ENCODE data around the gene LRP8. TPM values are rescaled to one million over a fixed set of nuclear protein-coding genes. Genes with fewer than 3 reads are reported as not detected.

LRP8 gene
- polyA plus RNA-seq, 1 donor (not counting 4 experiments of a cell fraction or from before 2014, with no cell fraction given) = 31.0 TPM

- Histone ChIP-seq H3K4me1 (ENCODE audit: control insufficient read depth, extremely low read depth, insufficient read depth, low read length) (no peaks in the 10 kb centered on the region), H3K27ac (ENCODE audit: control insufficient read depth, insufficient read depth, low read length) (no peak overlapping the region), H3K9ac (ENCODE audit: control insufficient read depth, extremely low read depth, insufficient read depth, low read length) (no peak overlapping the region), H3K9me1 (ENCODE audit: control insufficient read depth, extremely low read depth, insufficient read depth, low read length) (no peaks in the 10 kb centered on the region), H3K79me2 (ENCODE audit: control insufficient read depth, insufficient read depth, low read length) (peaks cover 47% of the 10 kb centered on the region), H3K36me3 (ENCODE audit: control insufficient read depth in 2 of 2, extremely low read depth in 1 of 2, insufficient read depth in 2 of 2, low read length in 2 of 2) (peaks cover 2 to 27% of the 10 kb centered on the region in 2 experiments), H3K27me3 (ENCODE audit: control insufficient read depth, extremely low read depth, insufficient read depth, low read length) (no peaks in the 10 kb centered on the region), H3K9me3 (ENCODE audit: control insufficient read depth, low read depth, low read length) (no peaks in the 10 kb centered on the region), H4K20me1 (ENCODE audit: control insufficient read depth, extremely low read depth, insufficient read depth, low read length) (no peaks in the 10 kb centered on the region), H3K4me3 (ENCODE audit: control insufficient read depth in 2 of 3, extremely low read depth in 1 of 3, insufficient read depth in 2 of 3, low read depth in 1 of 3, low read length in 3 of 3) (no peak overlapping the region), H2AFZ (ENCODE audit: control insufficient read depth, low read length) (no peak overlapping the region), H3K4me2 (ENCODE audit: control insufficient read depth, extremely low read depth, insufficient read depth, low read depth, low read length) (no peak overlapping the region)
- DNase-seq (ENCODE audit: low read depth, low spot score) (no peak), FAIRE-seq (no peak)
- no peak for TF ChIP-seq CTCF (optimal IDR thresholded peaks at IDR 0.05 in 1 of 3, IDR thresholded peaks at IDR 0.05 in 1 of 3, conservative IDR thresholded peaks at IDR 0.05 in 1 of 3; ENCODE audit: extremely low read depth in 1 of 3, insufficient read depth in 2 of 3, low read length in 3 of 3)
- TF ChIP-seq EZH2 (IDR thresholded peaks at IDR 0.05; ENCODE audit: low read length) = no peak
- dilution Hi-C loops (cut with MboI; ENCODE audit: extremely low pct_ligation_motif_present, low sequenced_read_pairs) = no loop called here
Observed at GRCh38 chr1:53314606-53315005, 13.3 kb downstream of the LRP8 start.

GRCh38 chr1:53314096-53314495, 13.8 kb downstream of the LRP8 start:
- H3K9me3 ChIP-seq (ENCODE audit: control insufficient read depth, low read depth, low read length) = no peaks in the 10 kb centered on the region
- no peaks in the 10 kb centered on the region for H3K4me1 ChIP-seq (ENCODE audit: control insufficient read depth, extremely low read depth, insufficient read depth, low read length)
- H3K9ac ChIP-seq (ENCODE audit: control insufficient read depth, extremely low read depth, insufficient read depth, low read length) = no peak overlapping the region
- no peak overlapping the region for H3K4me3 ChIP-seq (ENCODE audit: control insufficient read depth in 2 of 3, extremely low read depth in 1 of 3, insufficient read depth in 2 of 3, low read depth in 1 of 3, low read length in 3 of 3)
- dilution Hi-C loops (cut with MboI; ENCODE audit: extremely low pct_ligation_motif_present, low sequenced_read_pairs) = no loop called here
- H3K9me1 ChIP-seq (ENCODE audit: control insufficient read depth, extremely low read depth, insufficient read depth, low read length) = no peaks in the 10 kb centered on the region
- H3K79me2 ChIP-seq (ENCODE audit: control insufficient read depth, insufficient read depth, low read length) = peaks cover 45% of the 10 kb centered on the region
- no peak for FAIRE-seq
- H3K36me3 ChIP-seq (ENCODE audit: control insufficient read depth in 2 of 2, extremely low read depth in 1 of 2, insufficient read depth in 2 of 2, low read length in 2 of 2) = peaks cover 2 to 29% of the 10 kb centered on the region in 2 experiments
- H3K27ac ChIP-seq (ENCODE audit: control insufficient read depth, insufficient read depth, low read length) = no peak overlapping the region
- no peaks in the 10 kb centered on the region for H3K27me3 ChIP-seq (ENCODE audit: control insufficient read depth, extremely low read depth, insufficient read depth, low read length)
- no peak overlapping the region for H3K4me2 ChIP-seq (ENCODE audit: control insufficient read depth, extremely low read depth, insufficient read depth, low read depth, low read length)
- no peak for DNase-seq (ENCODE audit: low read depth, low spot score)
- no peak overlapping the region for H2AFZ ChIP-seq (ENCODE audit: control insufficient read depth, low read length)
- no peak for TF ChIP-seq CTCF (optimal IDR thresholded peaks at IDR 0.05 in 1 of 3, IDR thresholded peaks at IDR 0.05 in 1 of 3, conservative IDR thresholded peaks at IDR 0.05 in 1 of 3; ENCODE audit: extremely low read depth in 1 of 3, insufficient read depth in 2 of 3, low read length in 3 of 3)
- no peaks in the 10 kb centered on the region for H4K20me1 ChIP-seq (ENCODE audit: control insufficient read depth, extremely low read depth, insufficient read depth, low read length)
